GM19452 (cell line): ENCODE results near the gene GATA5.

ENCODE experiments used
- ATAC-seq: cut with Tn5 transposase; IDR thresholded peaks from one replicate; pipeline ENCODE4 v1.9.1; 2021; ENCODE audit not compliant: unreplicated experiment

GATA5 gene

DNA sequence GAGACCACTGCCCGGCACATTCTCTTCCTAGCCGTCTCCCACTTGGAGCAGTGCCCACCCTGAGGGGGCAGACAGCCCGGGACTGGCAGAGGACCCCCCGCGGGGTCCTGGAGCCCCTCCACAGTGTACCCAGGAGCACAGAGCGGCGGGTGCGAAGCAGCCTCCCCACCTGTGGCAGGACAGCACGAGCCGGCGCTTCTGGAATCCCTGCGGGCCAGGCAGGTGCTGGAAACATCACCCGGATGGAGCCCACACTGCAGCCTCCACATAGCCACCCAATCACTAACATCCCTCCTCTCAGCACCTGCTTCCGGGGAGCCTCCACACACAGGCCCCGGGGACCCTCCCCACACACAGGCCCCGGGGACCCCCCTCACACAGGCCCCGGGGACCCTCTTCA is 18.7 kb downstream of the GATA5 start:
- ATAC-seq = no peak

DNA sequence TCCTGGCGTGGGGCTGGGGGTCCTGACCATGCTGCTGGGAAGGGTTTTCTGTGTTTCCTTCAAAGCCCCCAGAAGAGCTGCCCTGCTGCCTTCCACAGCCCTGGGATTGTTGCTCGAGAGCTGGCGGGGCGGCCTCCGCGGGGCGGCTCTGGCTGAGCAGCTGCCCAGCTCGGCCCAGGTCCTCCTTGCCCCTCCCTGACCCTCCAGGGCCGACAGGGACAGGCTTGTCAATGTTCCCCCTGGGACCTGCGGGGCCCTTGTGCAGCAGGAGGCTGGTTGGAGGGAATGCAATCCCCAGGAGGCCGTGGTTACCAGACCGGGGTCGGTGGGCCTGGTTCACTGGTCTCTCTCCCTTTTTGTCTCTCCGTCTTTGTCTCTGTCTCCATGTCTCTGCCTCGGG is 19.9 kb downstream of the GATA5 start:
- no peak for ATAC-seq

DNA sequence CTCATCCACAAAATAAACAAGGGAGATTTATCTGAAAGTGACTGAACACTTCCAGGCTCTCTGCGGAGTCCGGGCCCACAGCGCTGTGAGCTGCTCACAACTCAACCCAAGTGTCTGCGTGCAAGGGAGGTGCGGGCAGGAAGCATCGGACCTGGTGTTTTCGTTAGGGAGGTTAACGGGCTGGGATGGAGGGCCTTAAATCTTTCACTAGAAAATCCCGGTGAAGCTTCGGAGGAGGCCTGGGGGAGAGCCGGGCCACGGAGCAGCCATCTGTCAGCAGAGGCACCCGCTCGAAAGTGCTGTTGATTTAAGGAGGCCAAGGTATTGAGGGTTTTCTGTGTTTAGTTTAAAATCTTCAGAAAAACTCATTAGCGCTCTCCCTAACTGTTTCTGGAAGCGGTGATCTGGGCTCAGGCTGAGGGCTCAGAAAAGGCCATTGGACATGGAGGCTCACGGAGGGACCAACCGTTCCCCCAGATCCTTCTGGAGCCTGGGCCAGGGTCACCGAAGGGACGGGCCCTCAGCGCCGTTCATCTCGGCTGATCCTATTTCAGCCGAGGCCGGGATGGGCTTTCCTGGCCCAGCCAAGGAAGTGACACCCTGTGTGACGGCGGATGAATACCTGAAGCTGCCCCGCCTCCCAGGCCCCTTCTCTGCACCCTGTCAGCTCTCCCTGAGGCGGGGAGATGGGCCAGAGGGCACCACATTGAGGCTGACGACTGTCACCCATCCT is 20.7 kb downstream of the GATA5 start:
- ATAC-seq = no peak

DNA sequence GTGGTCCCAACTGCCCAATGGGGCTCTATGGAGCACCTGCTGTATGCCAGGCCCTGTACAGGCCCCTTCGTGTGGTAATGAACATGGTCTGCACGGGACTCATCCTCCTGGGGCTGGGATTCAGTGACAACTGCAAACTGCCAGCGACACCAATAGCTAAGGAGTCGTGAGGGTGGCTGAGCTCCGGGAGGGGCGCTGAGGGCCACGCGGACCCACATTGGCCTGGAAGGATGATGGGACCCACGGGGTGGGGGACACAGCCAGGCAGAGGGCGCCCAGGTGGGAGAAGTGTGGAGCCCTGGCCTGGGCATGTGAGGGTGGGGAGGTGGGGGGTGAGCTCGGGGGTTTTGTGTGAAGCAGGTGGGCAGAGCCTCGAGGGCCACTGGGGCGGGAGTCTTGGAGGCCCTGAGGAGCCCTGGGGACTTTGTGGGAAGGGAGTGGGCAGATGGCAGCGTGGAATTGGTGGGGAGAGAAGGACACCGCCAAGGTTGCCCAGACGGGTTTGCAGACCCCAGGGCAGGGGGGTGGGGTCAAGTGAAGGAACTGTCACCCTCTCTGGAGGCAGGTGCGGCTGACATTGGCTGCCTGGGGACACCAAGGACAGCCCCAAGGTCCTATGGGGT is 22.5 kb downstream of the GATA5 start:
- no peak for ATAC-seq

DNA sequence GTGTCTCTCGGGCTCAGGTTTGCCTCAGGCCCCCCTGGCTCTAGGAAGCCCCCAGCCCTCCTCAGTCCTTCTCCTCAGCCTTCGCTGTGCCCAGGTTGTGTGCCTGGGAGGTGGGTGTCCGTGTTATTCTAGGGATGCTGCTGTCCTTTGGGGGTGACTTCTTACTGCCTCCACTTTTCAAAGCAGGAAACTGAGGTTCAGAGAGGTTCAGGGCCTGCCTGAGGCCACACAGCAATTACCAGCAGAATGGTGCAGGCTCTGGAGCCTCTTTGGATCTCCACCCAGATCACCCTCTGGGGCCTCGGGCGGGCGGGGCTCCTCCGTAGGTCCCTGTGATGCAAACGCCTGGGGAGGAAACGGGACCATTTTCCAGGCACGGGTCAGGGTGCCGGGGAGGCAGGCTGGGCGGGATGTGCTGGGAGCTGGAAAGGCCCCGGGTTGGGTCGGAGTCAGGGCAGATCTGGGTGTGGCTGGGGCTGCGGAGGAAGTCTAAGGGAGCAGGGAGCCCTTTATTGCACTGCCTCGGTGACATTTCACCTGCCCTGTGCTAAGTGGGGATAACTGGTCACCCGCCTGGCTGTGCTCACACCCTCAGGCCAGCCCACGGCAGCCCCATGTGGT is 23.2 kb downstream of the GATA5 start:
- ATAC-seq = no peak

DNA sequence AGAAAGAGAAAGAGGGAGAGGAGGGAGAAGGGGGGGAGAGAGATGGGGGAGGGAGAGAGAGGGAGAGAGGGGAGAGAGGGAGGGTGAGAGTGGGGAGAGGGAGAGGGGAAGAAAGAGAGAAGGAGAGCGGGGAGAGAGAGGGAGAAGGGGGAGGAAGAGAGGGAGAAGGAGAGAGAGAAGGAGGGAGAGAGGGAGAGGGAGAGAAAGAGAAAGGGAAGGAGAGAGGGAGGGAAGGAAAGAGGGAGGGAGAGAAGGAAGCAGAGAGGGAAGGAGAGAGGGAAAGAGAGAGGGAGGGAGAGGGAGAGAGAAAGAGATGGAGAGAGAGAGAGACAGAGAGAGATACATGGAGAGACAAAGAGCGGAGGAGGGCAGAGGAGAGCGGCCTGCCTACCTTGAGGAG is 23.8 kb downstream of the GATA5 start:
- no peak for ATAC-seq

DNA sequence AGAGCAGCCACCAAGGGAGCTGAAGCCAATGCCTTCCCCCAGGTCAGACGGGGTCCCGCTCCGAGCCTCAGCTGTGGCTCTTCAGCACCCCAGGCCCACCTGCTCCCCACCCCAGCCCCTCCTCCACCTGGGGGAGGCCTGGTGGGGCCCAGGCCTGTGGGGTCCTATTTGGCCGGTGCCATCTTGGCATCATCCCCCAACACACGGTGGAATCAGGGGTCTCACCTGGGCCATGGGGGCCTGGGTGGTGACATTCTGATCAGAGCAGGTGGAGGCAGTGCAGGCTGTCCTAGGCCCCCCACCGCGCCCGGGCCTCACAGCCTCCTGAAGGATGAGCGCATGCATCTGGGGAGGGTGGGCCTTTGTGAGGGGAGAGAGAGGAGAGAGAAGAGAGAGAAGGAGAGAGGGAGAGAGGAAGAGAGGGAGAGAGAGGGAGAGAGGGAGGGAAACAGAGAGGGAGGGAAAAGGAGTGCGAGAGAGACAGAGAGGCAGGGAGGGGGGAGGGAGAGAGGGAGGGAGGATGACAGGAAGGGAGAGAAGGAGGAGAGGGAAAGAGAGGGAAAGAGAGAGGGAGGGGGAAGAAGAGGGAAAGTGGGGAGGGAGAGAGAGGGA is 24.5 kb downstream of the GATA5 start:
- ATAC-seq = no peak

DNA sequence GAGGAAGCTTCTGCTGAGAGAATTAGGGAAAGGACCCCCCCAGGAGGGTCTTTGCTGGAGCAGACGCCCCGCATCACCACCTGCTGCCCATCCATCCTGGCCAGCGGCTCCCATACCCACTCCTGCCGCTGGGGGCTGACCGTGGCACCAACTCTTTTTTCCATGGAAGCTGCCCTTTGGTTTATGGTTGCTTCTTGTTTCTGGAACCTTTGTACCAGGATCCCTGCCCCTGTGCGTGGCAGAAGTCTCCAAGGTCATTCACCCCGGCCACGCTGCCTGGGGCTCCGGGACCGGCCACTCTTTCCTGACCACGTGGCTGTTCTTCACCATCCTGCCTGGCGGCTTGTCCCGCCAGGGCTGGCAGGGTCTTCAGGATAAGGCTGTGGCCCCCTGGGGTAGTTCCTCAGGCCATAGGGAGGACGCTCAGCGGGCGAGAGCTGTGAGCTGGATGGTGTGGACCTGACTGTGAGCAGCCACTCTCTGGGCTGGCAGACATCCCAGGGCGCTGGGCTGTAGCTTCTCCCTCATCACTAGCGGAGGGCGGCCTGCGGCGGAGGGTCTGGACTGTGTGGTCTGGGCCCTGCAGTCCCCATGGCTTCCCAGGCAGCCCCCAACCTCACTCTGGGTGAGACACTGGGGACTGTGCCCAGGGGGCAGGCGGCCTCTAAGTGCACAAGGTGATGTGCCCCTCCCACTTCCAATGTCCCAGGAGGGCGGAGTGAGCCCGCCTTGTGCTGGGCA is 25.7 kb downstream of the GATA5 start:
- ATAC-seq = no peak

DNA sequence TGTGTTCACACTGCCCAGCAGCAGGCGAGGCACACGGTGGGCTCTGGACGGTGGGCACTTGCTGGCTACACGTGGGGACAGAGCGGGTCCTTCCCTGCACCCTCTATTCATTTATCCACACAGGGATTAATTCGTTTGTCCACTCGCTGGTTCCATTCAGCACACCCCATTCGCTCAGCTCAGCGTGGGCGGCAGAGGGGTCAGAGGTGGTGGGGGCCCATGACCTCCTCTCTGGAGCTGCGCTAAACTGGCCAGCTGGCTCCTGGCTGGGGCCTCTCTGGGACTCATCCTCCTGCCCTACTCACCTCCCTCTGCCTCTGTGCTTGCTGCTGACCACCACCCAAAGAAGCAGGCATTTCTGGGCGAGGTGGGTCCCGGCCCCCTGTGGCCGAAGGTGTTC is 27.0 kb downstream of the GATA5 start:
- no peak for ATAC-seq

DNA sequence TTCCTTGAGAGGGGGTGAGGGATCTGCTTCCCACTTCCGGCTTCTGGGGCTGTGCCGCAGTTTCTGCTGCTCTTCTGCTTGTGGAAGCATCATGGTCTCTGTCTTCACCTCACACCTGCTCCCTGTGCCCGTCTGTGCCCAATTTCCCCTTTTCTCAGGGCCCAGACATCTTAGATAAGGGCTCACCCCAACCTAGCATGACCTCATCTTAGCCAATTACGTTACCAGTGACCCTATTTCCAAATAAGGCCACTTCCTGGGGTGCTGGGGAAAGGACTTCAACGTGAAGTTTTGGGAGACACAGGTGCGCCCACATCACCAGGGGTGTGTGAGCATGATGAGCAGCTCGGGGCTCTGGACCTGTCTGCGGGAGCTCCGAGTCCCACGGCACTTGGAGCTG is 27.8 kb downstream of the GATA5 start:
- ATAC-seq = no peak

DNA sequence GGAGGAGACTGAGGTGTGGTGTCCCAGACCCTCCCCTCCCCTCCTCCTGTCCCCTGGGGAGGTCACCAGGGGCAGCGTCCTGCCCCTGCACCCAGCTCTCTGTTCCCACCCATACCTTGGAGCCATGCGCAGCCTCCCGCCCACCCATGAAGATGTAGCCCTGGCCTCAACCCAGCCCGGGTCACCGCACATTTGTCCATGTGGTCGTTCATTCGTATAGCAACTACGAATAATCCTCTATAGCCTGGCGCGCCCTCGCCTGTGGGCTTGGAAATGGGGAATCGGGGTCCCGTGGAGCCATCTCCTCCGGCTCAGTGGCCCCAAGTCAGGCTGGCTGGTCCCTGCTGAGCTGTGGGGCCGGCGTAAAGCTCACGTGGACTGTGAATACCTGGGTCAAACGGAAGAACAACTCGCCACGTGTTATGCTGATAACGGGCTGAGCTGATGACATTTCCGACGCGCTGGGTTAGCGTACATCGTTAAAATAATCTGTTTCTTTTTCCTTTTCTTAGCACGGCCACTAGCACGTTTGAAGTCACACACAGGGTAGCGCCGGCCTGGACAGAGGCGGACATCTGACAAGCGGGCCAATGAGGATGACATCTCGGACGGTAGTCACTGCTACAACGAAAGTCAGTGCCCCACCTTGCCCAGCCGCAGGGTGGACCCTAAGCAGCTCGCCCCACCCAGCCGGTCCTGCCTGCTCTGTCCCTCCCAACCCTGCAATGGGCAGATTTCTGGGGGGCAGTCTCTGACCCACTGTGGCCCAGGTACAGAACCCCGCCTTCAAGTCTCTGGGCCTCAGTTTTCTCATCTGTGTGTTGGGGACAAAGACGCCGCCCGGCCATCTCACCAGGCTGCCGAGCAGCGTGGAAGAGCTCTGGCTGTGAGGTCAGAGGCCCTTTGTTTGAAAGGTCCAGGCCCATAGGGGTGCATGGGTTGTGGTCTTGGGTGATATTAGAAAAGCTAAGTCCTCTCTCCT is 28.6 kb downstream of the GATA5 start:
- ATAC-seq = no peak

DNA sequence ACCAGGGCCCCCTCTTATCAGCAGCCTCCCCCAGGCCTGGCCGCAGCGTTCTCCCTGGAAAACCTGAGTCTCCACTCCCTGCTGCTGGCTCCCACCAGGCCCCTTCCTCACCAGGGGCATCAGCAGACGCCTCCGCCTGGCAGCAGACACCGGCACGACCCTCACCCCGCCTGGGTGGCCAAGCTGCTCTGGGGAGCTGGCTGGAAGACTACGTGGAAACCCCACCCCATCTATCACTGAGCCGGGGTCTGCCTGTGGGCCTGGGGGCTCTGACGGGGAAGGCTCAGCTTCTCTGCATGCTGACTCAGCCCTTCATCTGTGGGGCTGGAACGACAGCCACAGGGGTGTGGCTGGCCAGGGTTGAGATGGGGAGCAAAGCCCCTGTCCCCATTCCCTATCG is 29.3 kb downstream of the GATA5 start:
- no peak for ATAC-seq

DNA sequence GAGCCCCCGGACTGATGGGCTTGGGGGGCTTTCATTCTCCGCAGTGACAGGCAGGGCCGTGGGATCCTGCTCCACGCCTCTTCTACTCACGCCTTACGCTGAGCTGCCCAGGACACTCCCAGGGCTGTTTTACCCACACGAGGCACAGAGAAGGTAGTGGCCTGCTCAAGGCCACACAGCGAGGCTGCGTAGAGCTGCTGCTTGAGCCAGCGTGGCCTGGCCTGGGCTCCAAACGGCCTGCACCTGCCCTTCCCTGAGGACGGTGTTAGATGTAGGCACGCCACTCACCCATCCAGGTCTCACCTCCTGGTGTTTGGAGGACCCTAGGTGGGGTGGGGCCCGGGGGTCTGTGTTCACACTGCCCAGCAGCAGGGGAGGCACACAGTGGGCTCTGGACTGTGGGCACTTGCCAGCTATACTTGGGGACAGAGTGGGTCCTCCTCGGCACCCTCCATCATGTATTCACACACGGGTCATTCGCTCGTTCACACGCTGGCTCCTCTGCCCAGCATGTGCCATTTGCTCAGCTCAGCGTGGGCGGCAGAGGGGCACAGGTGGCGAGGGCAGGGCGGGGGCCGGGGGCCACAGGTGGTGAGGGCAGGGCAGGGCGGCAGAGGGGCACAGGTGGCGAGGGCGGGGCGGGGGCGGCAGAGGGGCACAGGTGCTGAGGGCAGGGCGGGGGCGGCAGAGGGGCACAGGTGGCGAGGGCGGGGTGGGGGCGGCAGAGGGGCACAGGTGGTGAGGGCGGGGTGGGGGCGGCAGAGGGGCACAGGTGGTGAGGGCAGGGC is 30.0 kb downstream of the GATA5 start:
- ATAC-seq = no peak

DNA sequence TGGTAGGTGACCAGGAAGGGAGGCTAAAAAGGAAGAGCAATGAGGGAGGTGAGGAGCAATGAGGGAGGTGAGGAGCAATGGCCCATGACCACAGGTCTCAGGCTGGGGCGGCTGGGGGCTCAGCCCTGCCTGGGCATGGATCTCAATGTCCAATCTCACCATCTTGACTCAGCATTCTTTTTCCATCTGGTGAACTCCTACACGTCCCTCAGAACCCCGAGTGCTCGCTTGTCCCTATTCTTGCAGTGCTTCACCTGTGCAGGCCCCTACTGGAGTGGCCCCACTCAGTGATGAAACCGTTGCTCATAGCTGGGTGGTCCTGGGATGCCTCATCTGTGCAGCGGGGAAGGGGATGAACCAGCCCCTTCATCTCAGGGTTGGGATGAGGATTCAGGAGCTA is 31.5 kb downstream of the GATA5 start:
- no peak for ATAC-seq

DNA sequence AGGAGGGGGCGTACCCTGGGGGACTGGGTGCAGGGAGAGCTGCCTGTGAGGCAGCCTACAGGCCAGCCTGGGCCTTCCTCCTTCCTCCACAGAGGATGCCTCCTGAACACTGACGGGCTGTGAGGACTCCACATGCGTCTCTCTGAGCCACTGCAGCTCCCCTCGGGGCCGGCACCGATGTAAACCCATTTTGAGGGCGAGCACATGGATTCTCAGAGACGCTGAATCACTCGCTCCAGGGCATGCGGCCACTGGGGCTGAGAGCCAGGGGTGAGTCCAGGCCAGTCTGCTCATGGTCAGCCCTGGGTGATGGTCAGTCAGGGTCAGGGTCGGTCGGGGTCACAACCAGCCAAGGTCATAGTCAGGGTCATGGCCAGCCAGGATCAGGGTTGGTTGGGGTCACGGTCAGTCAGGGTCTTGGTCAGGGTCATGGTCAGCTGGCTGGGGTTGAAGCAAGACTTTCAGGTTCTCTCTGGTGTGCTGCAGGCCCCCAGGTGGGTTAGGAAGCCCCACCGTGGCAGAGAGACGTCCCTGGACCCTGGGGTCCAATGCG is 33.7 kb downstream of the GATA5 start:
- ATAC-seq = no peak

DNA sequence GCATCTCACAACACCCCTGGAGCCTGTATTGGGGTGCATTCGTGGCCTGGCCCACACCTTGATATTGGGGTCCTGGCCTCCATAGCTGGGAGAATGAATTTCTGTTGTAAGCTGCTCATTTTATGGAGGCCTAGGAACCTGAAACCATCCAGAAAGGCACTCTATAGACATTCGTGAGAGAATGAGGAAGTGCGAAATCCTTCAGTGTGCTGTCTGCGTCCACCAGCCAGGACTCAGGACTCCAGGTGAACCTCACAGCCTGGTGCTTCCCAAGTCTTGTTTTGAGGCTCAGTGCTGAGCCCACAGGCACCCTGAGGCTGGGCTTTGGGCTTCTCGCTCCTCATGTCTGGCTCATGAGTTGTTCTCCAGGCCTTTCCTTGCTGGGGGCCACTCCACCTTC is 36.6 kb downstream of the GATA5 start:
- ATAC-seq = no peak

DNA sequence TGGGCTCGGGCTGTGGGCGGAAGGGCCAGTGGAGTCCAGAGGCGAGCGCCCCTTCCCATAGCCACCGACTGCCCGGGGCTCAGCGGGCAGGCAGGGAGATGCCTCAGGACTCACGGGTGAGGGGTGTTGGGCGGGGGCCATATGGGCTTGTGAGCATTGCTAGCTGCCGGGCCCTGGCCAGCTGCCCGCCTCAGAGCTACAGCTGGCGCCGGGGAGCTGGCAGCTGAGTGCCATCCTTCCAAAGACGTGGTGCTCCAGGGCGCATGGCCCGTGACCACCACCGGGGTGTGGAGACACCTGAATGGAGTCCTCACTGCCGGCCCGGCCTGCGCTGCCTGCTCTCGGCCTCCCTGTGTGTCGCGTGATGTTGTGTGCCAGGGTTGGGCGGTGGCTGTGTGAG is 37.9 kb downstream of the GATA5 start:
- no peak for ATAC-seq

DNA sequence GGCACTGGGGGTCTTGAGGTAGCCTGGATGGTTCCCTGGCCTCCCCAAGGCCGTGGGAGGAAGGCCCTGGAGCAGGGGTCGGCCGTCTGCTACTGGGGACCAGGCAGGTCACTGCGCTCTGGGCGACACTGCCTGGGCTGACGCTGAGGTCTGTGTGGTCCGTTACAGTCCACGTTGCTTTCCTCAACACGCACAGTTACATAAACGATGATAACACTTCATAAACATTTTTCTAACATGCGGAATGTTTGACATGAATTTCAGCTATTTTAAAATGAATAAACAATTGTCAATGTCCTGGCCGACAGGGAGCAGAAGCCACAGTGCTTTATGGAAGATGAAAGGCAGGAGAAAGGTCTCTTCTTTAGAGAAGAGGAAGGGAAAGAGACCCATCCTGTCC is 38.3 kb downstream of the GATA5 start:
- no peak for ATAC-seq

DNA sequence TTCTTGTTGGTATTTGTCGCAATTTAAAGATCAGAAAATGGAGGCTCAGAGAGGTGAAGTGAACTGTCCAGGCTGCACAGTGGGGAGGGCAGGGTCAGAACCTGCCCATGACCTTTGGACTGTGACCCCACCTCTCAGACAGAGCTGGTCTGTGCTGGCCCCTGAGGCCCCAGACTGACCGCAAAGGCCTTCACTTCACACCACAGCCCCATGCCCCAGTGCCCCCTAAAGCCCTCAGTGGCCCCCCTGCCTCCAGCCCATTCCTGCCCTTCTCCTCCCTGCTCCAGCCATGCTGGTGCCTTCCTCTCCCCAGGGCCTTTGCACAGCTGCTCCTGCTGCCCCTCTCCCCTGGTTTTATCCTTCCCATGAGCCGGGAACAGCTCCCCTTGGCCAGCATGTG is 39.1 kb downstream of the GATA5 start:
- ATAC-seq = no peak
